HepG2 (cell line): ENCODE results near the gene TUBB3. TPM values are rescaled to one million over a fixed set of nuclear protein-coding genes. Genes with fewer than 3 reads are reported as not detected.

Source experiments
- MTF1 ChIP-seq: sonication (generic); formaldehyde crosslinking; IDR thresholded peaks from 2 replicates; pipeline ENCODE4 v1.5.0; 2020; ENCODE audit warnings: missing genetic modification reagents
- POLR2AphosphoS5 ChIP-seq: IDR thresholded peaks from 2 replicates; pipeline ENCODE4 v1.6.1; 2012; ENCODE audit warnings: low read depth, low read length
- U2AF2 ChIP-seq: fragments of 200-400 bp; formaldehyde crosslinking; IDR thresholded peaks from 2 replicates; pipeline ENCODE4 v1.6.1; 2017; ENCODE audit warnings: low read depth, mild to moderate bottlenecking, low read length
- ZNF230 ChIP-seq: sonication (generic); formaldehyde crosslinking; IDR thresholded peaks from 2 replicates; pipeline ENCODE4 v1.4.0; 2020; ENCODE audit warnings: mild to moderate bottlenecking, missing genetic modification reagents
- ZNF232 ChIP-seq: sonication (generic); formaldehyde crosslinking; IDR thresholded peaks from 2 replicates; pipeline ENCODE4 v1.4.0; 2020; ENCODE audit warnings: missing genetic modification reagents, borderline replicate concordance
- ZSCAN12 ChIP-seq: sonication (generic); formaldehyde crosslinking; IDR thresholded peaks from 2 replicates; pipeline ENCODE4 v1.9.0; 2021; ENCODE audit warnings: mild to moderate bottlenecking, missing genetic modification reagents
- polyA plus RNA-seq, 8 experiments: library from polyadenylated mRNA; depleted of rRNA in 3 of 8; stranded (reverse) in 7 of 8; unstranded in 1 of 8; fragments of >200 nt; fragmentation: Illumina TruSeq in 4 of 8; extraction: Trizol in 4 of 8; gene quantifications; 2 replicates each; pipeline versions ENCODE4 v1.2.1 to v1.2.3, GENCODE V29; 2011 to 2016; ENCODE audit warnings: low read depth in 4 of 8, missing spikeins in 1 of 8, mixed read lengths in 1 of 8; ENCODE audit not compliant: insufficient read depth in 1 of 8
- total RNA-seq, 5 experiments: library from RNA; depleted of rRNA; stranded (reverse); fragments of >200 nt; fragmentation: Illumina TruSeq; extraction: Trizol; gene quantifications; 2 replicates each; pipeline ENCODE4 v1.2.3, GENCODE V29; 2016; ENCODE audit warnings: low read depth in 1 of 5
- TF ChIP-seq, protein P1 (sequence below): sonication (generic); formaldehyde crosslinking; IDR thresholded peaks from 2 replicates; pipeline ENCODE4 v1.4.0; 2020; ENCODE audit warnings: low read depth, mild to moderate bottlenecking, missing genetic modification reagents
- TF ChIP-seq, protein P2 (sequence below): sonication (generic); formaldehyde crosslinking; IDR thresholded peaks from 2 replicates; pipeline ENCODE4 v1.9.0; 2021; ENCODE audit warnings: mild to moderate bottlenecking, missing genetic modification reagents

The TUBB3 gene
- total and polyA plus RNA-seq, 2 of the 13 experiments (the other 11 are each of a cell fraction or from before 2014, with no cell fraction given) = 110 to 185 TPM

DNA sequence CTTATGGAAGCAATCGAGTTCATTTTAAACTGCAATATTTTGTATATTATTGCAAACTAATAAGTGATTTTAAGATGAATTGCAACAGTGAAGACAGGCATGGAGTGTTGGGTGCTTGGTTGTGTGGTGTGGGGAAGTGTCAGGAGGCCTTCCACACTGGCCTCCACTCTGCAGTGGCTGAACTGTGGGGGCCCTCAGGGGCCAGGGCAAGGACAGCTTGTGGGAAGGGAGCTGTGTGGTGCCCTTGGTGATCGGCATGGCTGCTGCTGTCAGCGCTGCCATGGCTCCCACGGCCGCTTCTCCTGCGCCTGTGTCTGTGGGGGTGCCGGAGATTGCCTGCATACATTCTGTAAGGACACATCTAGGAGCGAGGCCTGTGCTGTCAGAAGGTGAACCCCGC, 30.5 kb upstream of the TUBB3 start (continued):
- no peak for TF ChIP-seq U2AF2
- TF ChIP-seq, protein P1, sequence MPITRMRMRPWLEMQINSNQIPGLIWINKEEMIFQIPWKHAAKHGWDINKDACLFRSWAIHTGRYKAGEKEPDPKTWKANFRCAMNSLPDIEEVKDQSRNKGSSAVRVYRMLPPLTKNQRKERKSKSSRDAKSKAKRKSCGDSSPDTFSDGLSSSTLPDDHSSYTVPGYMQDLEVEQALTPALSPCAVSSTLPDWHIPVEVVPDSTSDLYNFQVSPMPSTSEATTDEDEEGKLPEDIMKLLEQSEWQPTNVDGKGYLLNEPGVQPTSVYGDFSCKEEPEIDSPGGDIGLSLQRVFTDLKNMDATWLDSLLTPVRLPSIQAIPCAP = no peak
- TF ChIP-seq ZSCAN12 (CRISPR knock-in tag) = no peak
- no peak for TF ChIP-seq ZNF230 (CRISPR knock-in tag)
- TF ChIP-seq ZNF232 (CRISPR knock-in tag) = no peak
- TF ChIP-seq MTF1 (CRISPR knock-in tag) = no peak
- TF ChIP-seq, protein P2, sequence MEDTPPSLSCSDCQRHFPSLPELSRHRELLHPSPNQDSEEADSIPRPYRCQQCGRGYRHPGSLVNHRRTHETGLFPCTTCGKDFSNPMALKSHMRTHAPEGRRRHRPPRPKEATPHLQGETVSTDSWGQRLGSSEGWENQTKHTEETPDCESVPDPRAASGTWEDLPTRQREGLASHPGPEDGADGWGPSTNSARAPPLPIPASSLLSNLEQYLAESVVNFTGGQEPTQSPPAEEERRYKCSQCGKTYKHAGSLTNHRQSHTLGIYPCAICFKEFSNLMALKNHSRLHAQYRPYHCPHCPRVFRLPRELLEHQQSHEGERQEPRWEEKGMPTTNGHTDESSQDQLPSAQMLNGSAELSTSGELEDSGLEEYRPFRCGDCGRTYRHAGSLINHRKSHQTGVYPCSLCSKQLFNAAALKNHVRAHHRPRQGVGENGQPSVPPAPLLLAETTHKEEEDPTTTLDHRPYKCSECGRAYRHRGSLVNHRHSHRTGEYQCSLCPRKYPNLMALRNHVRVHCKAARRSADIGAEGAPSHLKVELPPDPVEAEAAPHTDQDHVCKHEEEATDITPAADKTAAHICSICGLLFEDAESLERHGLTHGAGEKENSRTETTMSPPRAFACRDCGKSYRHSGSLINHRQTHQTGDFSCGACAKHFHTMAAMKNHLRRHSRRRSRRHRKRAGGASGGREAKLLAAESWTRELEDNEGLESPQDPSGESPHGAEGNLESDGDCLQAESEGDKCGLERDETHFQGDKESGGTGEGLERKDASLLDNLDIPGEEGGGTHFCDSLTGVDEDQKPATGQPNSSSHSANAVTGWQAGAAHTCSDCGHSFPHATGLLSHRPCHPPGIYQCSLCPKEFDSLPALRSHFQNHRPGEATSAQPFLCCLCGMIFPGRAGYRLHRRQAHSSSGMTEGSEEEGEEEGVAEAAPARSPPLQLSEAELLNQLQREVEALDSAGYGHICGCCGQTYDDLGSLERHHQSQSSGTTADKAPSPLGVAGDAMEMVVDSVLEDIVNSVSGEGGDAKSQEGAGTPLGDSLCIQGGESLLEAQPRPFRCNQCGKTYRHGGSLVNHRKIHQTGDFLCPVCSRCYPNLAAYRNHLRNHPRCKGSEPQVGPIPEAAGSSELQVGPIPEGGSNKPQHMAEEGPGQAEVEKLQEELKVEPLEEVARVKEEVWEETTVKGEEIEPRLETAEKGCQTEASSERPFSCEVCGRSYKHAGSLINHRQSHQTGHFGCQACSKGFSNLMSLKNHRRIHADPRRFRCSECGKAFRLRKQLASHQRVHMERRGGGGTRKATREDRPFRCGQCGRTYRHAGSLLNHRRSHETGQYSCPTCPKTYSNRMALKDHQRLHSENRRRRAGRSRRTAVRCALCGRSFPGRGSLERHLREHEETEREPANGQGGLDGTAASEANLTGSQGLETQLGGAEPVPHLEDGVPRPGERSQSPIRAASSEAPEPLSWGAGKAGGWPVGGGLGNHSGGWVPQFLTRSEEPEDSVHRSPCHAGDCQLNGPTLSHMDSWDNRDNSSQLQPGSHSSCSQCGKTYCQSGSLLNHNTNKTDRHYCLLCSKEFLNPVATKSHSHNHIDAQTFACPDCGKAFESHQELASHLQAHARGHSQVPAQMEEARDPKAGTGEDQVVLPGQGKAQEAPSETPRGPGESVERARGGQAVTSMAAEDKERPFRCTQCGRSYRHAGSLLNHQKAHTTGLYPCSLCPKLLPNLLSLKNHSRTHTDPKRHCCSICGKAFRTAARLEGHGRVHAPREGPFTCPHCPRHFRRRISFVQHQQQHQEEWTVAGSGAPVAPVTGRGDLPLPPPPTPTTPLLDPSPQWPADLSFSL (CRISPR knock-in tag) = no peak
- TF ChIP-seq POLR2AphosphoS5 = no peak
